GM23338 (cell line): ENCODE data around the gene TMPRSS6. TPM values are rescaled to one million over a fixed set of nuclear protein-coding genes. Genes with fewer than 3 reads are reported as not detected.

Experiments used
- ATAC-seq: fragments of 200-7000 bp; cut with Tn5 transposase; 3 replicates; pipeline ENCODE4 v1.9.1; 2020
- DNase-seq: peaks from one replicate; pipeline ENCODE4 v3.0.0-alpha.2; 2015; ENCODE audit warnings: low spot score
- H2AFZ ChIP-seq: fragments of 200-600 bp; sonication (generic); 2 replicates; pipeline ENCODE4 v1.8.0; 2016; ENCODE audit warnings: antibody characterized with exemption, mild to moderate bottlenecking, moderate library complexity
- H3F3A ChIP-seq: fragments of 200-600 bp; sonication (generic); replicated peaks from 2 replicates; pipeline ENCODE4 v1.8.0; 2017; ENCODE audit warnings: antibody characterized with exemption, mixed run types, low read depth
- H3K27ac ChIP-seq: fragments of 200-600 bp; sonication (generic); 2 replicates; pipeline ENCODE4 v1.6.1; 2016; ENCODE audit warnings: low read depth
- H3K27me3 ChIP-seq: fragments of 200-600 bp; sonication (generic); 2 replicates; pipeline ENCODE4 v1.8.0; 2016; ENCODE audit warnings: mild to moderate bottlenecking, mixed run types, moderate library complexity; ENCODE audit not compliant: insufficient read depth
- H3K36me3 ChIP-seq: fragments of 200-600 bp; sonication (generic); 2 replicates; pipeline ENCODE4 v1.8.0; 2016; ENCODE audit warnings: mild to moderate bottlenecking; ENCODE audit not compliant: insufficient read depth
- H3K4me1 ChIP-seq: fragments of 200-600 bp; sonication (generic); 2 replicates; pipeline ENCODE4 v1.8.0; 2016; ENCODE audit warnings: mild to moderate bottlenecking, moderate library complexity; ENCODE audit not compliant: insufficient read depth
- H3K4me2 ChIP-seq: fragments of 200-600 bp; sonication (generic); 2 replicates; pipeline ENCODE4 v1.7.1; 2017; ENCODE audit warnings: mixed run types
- H3K4me3 ChIP-seq: fragments of 200-600 bp; sonication (generic); 2 replicates; pipeline ENCODE4 v1.6.1; 2016; ENCODE audit warnings: mixed run types
- H3K79me2 ChIP-seq: fragments of 200-600 bp; sonication (generic); replicated peaks from 2 replicates; pipeline ENCODE4 v1.8.0; 2017; ENCODE audit warnings: mild to moderate bottlenecking; ENCODE audit not compliant: insufficient read depth
- H3K9me2 ChIP-seq: fragments of 200-600 bp; sonication (generic); 2 replicates; pipeline ENCODE4 v1.8.0; 2017; ENCODE audit not compliant: insufficient read depth
- H4K20me1 ChIP-seq: fragments of 200-600 bp; sonication (generic); replicated peaks from 2 replicates; pipeline ENCODE4 v1.8.0; 2017; ENCODE audit warnings: mild to moderate bottlenecking; ENCODE audit not compliant: insufficient read depth
- H3K27ac Mint-ChIP-seq: 2 replicates; pipeline ENCODE4 v1.8.0; 2020; ENCODE audit warnings: inconsistent platforms, mild to moderate bottlenecking, moderate library complexity, mixed read lengths
- H3K27me3 Mint-ChIP-seq: 3 replicates; pipeline ENCODE4 v1.8.0; 2022; ENCODE audit warnings: low read depth, mild to moderate bottlenecking, moderate library complexity, mixed read lengths, inconsistent platforms; ENCODE audit not compliant: insufficient read depth, poor library complexity
- H3K36me3 Mint-ChIP-seq: 3 replicates; pipeline ENCODE4 v1.8.0; 2021; ENCODE audit warnings: low read depth, mild to moderate bottlenecking, inconsistent platforms, moderate library complexity, mixed read lengths
- H3K4me1 Mint-ChIP-seq: 3 replicates; pipeline ENCODE4 v1.8.0; 2020; ENCODE audit warnings: mild to moderate bottlenecking, inconsistent platforms, mixed read lengths
- H3K4me3 Mint-ChIP-seq: 3 replicates; pipeline ENCODE4 v1.8.0; 2021; ENCODE audit warnings: moderate library complexity, mild to moderate bottlenecking, inconsistent platforms, mixed read lengths
- H3K9me3 Mint-ChIP-seq: 3 replicates; pipeline ENCODE4 v1.8.0; 2020; ENCODE audit warnings: moderate library complexity, mild to moderate bottlenecking, inconsistent platforms, mixed read lengths
- CTCF ChIP-seq, 2 experiments: fragments of 200-600 bp in 1 of 2; sonication (generic) in 1 of 2; conservative IDR thresholded peaks; 2 replicates each; pipeline versions ENCODE4 v1.5.1 to v1.6.1; 2016 to 2017; ENCODE audit warnings: antibody characterized with exemption in 2 of 2, low read depth in 2 of 2, mild to moderate bottlenecking in 2 of 2, moderate library complexity in 1 of 2
- ETS1 ChIP-seq: IDR thresholded peaks from 2 replicates; pipeline ENCODE4 v1.6.1; 2016; ENCODE audit warnings: antibody characterized with exemption
- EZH2phosphoT487 ChIP-seq: fragments of 200-600 bp; sonication (generic); IDR thresholded peaks from one replicate; pipeline ENCODE4 v1.8.1; 2018; ENCODE audit warnings: antibody characterized with exemption; ENCODE audit not compliant: unreplicated experiment
- JUNB ChIP-seq: IDR thresholded peaks from one replicate; pipeline ENCODE4 v1.6.1; 2016; ENCODE audit warnings: antibody characterized with exemption; ENCODE audit not compliant: unreplicated experiment
- NANOG ChIP-seq: IDR thresholded peaks from 2 replicates; pipeline ENCODE4 v1.6.1; 2016; ENCODE audit warnings: antibody characterized with exemption, borderline replicate concordance
- REST ChIP-seq: IDR thresholded peaks from one replicate; pipeline ENCODE4 v1.6.1; 2018; ENCODE audit warnings: antibody characterized with exemption; ENCODE audit not compliant: unreplicated experiment
- STAT1 ChIP-seq: IDR thresholded peaks from one replicate; pipeline ENCODE4 v1.6.1; 2016; ENCODE audit warnings: antibody characterized with exemption; ENCODE audit not compliant: unreplicated experiment
- ZNF114 ChIP-seq: fragments of 250-450 bp; sonication (Bioruptor Pico); IDR thresholded peaks from 2 replicates; pipeline ENCODE4 v1.5.0; 2020; ENCODE audit warnings: mild to moderate bottlenecking, moderate library complexity
- ZNF331 ChIP-seq: fragments of 250-450 bp; sonication (Bioruptor Pico); IDR thresholded peaks from 2 replicates; pipeline ENCODE4 v1.5.0; 2020; ENCODE audit warnings: low read depth, mild to moderate bottlenecking, moderate library complexity
- ZNF462 ChIP-seq: fragments of 250-450 bp; sonication (Bioruptor Pico); IDR thresholded peaks from 2 replicates; pipeline ENCODE4 v1.5.0; 2020; ENCODE audit warnings: mild to moderate bottlenecking, moderate library complexity
- polyA plus RNA-seq: library from polyadenylated mRNA; unstranded; fragments of >200 nt; fragmentation: Nextera tagmentation; extraction: Ambion mirVana; gene quantifications from 2 replicates; pipeline ENCODE4 v1.2.1, GENCODE V29; 2016
- total RNA-seq: library from RNA; depleted of rRNA; stranded (reverse); fragments of >200 nt; shearing (Covaris generic); gene quantifications from 2 replicates; pipeline ENCODE4 v1.2.3, GENCODE V29; 2014

Gene TMPRSS6
- total and polyA plus RNA-seq, 2 experiments from 2014 or later, result 0.13 TPM; not detected in 1

GRCh38 chr22:37105990-37106389 is 3.5 kb downstream of the TMPRSS6 start:
- H3K27ac ChIP-seq, result no peak overlapping the region
- H3K4me3 ChIP-seq, result no peak overlapping the region
- Mint-ChIP-seq H3K27ac (no peak overlapping the region), H3K9me3 (no peaks in the 10 kb centered on the region), H3K4me3 (no peak overlapping the region), H3K4me1 (no peaks in the 10 kb centered on the region), H3K27me3 (peaks cover 8% of the 10 kb centered on the region), H3K36me3 (no peaks in the 10 kb centered on the region)
- no peak overlapping the region for H2AFZ ChIP-seq
- H3K36me3 ChIP-seq, result no peaks in the 10 kb centered on the region
- no peaks in the 10 kb centered on the region for H3K27me3 ChIP-seq
- no peak for ATAC-seq
- H3K9me2 ChIP-seq, result no peaks in the 10 kb centered on the region
- no peak overlapping the region for H3K4me2 ChIP-seq
- H4K20me1 ChIP-seq, result no peaks in the 10 kb centered on the region
- no peak for DNase-seq
- H3F3A ChIP-seq, result no peaks in the 10 kb centered on the region
- no peak for TF ChIP-seq EZH2phosphoT487
- TF ChIP-seq ETS1, result no peak
- no peak for TF ChIP-seq REST
- TF ChIP-seq STAT1, result no peak
- no peak for TF ChIP-seq CTCF (conservative IDR thresholded peaks at IDR 0.05; ENCODE audit: low read depth in 2 of 2)
- no peak for TF ChIP-seq ZNF114
- no peak for TF ChIP-seq NANOG
- no peak for TF ChIP-seq JUNB
- TF ChIP-seq ZNF331 (CRISPR knock-in tag), result no peak
- TF ChIP-seq ZNF462 (CRISPR knock-in tag), result no peak
- no peaks in the 10 kb centered on the region for H3K79me2 ChIP-seq
- H3K4me1 ChIP-seq, result no peaks in the 10 kb centered on the region
